ENCODE data around the gene HDHD2.

DNA sequence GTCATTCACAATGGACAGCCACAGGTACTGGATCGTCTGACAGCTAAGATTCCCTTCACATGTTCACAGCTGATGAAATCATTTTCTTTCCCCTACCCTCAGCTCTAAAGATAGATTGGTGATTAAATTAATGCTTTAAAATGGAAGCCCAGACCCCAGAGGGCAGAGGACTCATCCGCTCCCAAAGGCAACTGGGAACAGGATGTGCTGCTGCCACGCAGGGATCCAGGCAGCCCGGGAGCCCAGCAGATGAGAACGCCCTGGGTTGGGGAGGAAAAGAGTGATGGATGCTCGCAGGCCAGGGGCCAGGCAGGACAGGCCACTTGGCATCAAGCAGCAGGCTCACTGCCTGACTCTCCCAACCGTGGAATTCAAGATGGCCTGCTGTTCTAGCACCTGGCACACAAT lies 41.3 kb downstream of the HDHD2 start:
- TF ChIP-seq CTCF (conservative IDR thresholded peaks at IDR 0.05) (no peak), ZFX (IDR thresholded peaks at IDR 0.05) (no peak)

All from C4-2B (cell line).